ENCODE results near the gene VPS33B.

GRCh38 chr15:90979582-90979981 lies 42.8 kb downstream of the VPS33B start:
- TF ChIP-seq CTCF (IDR thresholded peaks at IDR 0.05; ENCODE audit: low read depth, low read length), result no peak
- no peak for TF ChIP-seq EZH2phosphoT487 (IDR thresholded peaks at IDR 0.05; ENCODE audit: low read depth)
